HG03571 (cell line): ENCODE data around the gene SNX11.

Source experiments
- ATAC-seq: cut with Tn5 transposase; IDR thresholded peaks from one replicate; pipeline ENCODE4 v1.9.1; 2021; ENCODE audit not compliant: unreplicated experiment

SNX11 gene

GRCh38 chr17:48129981-48130380 is 22.4 kb downstream of the SNX11 start:
- no peak for ATAC-seq

DNA sequence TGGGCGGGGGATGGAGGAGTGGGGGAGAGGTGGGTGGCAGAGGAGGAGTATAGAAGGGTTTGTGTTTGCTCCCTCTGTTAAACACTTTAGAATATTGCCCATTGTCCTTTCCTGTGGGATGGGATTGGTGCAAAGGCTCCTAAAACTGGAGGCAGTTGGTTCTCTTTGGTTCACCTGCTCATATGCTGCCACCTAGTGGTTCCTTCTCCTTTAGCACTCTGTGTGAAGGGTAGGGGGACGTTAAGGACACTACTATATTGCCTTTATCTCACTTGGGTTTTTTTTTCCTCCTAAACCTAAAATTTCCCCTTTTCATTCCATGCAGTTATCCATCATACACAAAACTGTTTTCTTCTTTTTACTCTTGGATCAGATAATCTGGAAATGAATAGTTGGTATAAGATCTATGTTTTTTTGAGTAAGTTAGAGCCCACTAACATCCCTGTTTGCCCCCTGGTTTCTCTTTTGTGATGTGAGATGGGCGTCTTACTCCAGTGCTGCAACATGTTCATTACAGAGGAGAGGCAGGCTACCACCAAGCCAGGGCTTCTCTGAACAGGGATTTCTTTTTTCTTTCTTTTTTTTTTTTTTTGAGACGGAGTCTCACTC is 23.8 kb downstream of the SNX11 start:
- ATAC-seq = no peak

- ATAC-seq = no peak
These were observed 24.8 kb downstream of the SNX11 start for GRCh38 chr17:48132385-48132784.

- ATAC-seq = no peak
These were observed 27.4 kb downstream of the SNX11 start for GRCh38 chr17:48134912-48135480.

- ATAC-seq = no peak
These were observed 30.1 kb downstream of the SNX11 start for GRCh38 chr17:48137656-48138055.

DNA sequence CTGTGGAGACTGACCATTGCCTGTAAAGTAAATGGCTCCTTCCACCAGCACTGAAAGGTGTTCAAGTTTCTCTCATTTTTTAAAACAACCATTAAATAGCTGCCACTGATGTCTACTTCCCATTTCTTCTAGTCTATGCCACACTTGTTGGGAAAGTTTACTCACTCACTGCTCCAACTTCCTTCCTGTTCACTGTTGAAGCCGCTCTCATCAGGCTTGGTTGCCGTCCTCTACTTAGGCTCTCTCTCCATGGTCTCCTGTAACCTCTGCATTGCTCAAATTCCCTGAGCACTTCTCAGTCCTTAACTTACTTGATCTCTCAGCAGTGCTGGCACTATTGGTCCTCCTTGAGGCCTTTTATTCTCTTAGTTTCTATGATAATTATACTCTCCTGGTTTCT is 32.4 kb downstream of the SNX11 start:
- ATAC-seq = no peak

GRCh38 chr17:48143629-48144028 is 36.1 kb downstream of the SNX11 start:
- no peak for ATAC-seq

DNA sequence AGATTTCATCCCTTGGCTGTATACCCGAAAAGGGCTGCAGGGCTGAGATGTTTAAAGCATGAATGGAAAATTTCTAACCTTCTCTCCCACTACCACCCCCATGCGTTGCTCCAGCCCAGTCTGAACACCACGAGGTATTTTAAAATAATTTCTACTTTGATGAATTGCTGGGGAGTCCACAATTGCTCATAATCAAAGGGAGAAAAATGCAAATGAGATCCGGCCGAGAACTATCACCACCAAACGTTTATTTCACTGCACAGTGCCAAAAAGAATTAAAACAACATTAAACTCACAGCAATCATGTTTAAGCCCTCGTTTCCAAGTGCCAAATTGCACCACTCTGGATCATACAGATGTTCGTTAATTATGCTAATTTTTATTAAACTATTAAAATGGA is 36.7 kb downstream of the SNX11 start:
- no peak for ATAC-seq

DNA sequence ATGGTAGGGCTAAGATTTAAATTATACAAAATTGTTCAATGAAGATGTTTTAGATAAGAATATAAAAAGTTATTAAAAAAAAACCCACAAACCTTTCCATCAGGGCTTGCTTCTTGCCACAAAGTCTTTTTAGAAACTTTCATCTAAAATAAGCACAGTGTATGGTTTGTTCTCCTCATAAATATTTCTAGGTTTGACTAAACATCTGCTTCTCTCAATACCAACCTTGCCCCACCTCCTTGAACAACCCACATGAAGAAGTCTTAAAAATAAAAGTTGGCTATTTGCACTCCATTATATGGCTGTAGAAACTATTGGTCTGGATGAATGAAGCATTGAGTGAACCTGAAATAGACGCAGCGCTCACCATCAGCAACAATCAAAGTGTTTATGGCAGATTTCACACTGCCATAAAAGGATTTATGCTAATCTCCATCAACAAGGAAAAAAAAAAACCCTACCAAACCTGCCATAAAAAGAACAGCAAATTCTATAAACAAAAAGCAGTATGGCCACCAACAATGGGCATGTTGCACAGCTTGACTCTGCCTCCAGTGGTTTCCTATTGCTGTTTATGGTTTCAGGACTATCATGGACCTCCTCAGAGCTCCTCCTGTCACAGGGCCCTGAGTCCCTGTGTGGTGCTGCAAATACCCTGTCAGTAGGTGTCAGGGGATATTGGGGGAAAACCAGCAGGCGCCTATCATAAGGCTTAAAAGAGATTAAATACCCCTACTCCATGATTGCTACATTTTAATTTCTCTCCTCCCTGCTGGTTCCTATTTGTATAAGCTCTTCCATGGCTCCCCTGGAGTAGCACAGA is 37.6 kb downstream of the SNX11 start:
- ATAC-seq = no peak

DNA sequence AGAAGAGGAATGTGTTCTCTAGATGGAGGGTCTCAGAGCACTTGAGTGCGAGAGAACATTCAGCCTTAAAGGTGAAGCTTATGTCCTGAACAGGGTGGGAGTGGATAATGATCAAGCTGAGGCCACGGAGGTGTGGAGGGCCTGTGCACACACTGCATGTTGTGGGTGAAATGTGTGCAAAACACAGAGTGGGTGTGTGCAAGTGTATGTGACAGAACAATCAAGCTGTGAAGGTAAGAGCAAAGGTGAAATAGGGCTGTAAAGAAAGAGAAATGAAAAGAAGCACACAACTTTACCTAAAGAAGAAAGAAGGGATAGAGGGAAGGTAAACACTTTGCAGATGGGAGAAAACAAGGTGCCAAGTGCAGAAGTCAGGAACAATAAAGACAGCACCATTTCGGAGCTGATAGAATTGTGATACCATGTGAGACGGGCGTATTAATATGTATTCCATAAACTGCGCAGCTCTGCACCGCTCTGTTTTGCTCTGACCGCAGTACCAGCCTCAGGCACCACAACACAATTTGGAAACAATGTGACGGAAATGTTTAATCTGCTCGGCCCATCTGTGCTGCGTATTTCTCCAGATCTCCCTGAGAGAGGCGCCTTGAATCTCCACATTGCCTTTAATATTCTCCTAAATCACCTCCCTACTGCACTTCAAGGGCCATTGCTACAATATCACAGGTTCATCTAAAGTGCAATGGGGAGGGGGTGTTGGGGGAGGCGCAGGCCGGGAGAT is 40.6 kb downstream of the SNX11 start:
- ATAC-seq = no peak

- no peak for ATAC-seq
These were observed 41.6 kb downstream of the SNX11 start for GRCh38 chr17:48148854-48149786.

GRCh38 chr17:48149787-48150463 is 42.4 kb downstream of the SNX11 start:
- ATAC-seq = no peak

DNA sequence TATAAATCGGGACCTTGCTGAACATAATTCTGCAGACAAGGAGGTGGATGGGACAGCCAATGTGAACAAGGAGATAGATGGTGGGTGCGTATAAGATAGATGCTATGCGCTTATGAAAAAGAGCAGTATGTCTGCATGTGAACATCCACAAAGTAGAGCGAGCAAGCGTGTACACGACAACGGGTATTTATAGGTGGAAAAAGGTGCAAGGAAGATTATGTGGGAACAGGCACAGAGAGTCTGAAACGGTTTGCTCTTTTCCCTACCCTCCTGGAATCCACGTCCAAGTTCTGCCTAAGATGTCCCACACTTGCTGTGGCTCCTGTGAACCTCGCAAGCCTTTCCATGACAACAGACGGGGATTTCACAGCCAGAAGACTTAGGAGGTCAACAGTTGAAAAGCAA is 43.0 kb downstream of the SNX11 start:
- ATAC-seq = no peak

GRCh38 chr17:48151220-48151619 is 43.7 kb downstream of the SNX11 start:
- no peak for ATAC-seq

- no peak for ATAC-seq
These were observed 44.7 kb downstream of the SNX11 start for GRCh38 chr17:48152289-48152688.

- ATAC-seq = no peak
These were observed 46.3 kb downstream of the SNX11 start for GRCh38 chr17:48153691-48154358.

DNA sequence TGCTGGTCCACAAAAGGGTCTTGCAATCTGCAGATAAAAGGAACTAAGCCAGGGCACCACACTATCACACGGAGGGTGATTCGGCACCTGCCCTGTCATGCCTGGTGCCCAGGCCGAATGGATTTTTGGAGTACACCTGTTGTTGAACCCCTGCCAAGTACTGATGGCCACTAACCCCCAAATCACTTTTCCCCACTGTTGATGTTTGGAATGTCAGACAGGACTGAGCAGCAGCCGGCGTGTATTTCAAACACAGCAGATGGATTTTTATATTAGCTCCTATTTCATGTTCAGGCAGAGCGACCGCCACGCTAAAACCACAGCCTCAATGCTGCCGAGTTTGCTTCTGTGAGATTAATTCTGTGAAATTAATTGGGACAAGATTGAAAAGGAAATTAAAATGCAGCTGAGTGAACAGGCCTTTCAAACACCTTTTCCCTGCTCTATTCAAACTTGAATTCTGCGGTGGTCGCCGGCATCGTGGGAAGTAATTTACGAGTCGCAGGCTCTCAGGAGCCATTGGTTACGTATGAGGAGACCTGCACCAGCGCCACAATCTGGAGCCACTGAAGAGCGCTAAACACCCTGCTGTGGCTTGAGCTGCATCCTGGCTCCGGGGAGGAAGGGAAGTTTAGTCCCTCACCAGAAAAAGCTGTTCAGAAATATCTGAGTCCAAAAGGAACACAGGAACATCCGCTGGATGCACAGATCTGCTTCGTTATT is 48.5 kb downstream of the SNX11 start:
- ATAC-seq = no peak

DNA sequence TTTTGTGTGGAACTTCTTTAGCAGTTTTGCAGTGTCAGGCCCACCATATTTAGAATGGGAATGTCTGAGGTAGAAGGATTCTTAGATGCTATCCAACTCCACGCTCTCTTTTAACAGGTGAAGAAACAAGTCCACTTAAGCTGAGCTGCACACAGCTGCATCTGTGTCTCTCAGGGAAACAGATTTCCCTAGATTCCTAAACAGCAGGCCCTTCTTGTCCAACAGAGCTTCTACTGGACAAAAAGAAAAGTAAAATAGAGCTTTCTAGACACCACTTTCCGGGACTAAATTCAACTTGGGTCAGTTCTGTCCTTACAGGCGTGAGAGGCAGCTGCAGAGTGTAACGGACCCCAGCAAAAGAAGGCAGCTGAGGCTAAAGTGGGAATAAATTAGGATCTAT is 51.7 kb downstream of the SNX11 start:
- ATAC-seq = no peak
